Parathyroid adenoma (tissue), 2 donors: ENCODE results near the gene PTGER4.

Source experiments
- H2AFZ ChIP-seq: fragments of 300-600 bp; sonication (generic); one replicate; pipeline ENCODE4 v1.7.0; 2017; ENCODE audit warnings: antibody characterized with exemption, mild to moderate bottlenecking
- H3K27ac ChIP-seq: fragments of 300-600 bp; sonication (generic); one replicate; pipeline ENCODE4 v1.7.0; 2017
- H3K27me3 ChIP-seq: fragments of 300-600 bp; sonication (generic); one replicate; pipeline ENCODE4 v1.7.0; 2017; ENCODE audit warnings: low read length; ENCODE audit not compliant: control insufficient read depth, insufficient read depth
- H3K36me3 ChIP-seq: fragments of 300-600 bp; sonication (generic); one replicate; pipeline ENCODE4 v1.7.0; 2017; ENCODE audit warnings: low read length; ENCODE audit not compliant: control insufficient read depth, insufficient read depth
- H3K4me1 ChIP-seq: fragments of 300-600 bp; sonication (generic); one replicate; pipeline ENCODE4 v1.7.0; 2017; ENCODE audit warnings: control low read depth
- H3K4me2 ChIP-seq: fragments of 300-600 bp; sonication (generic); one replicate; pipeline ENCODE4 v1.7.0; 2017; ENCODE audit warnings: low read length
- H3K4me3 ChIP-seq: fragments of 300-600 bp; sonication (generic); one replicate; pipeline ENCODE4 v1.7.0; 2017; ENCODE audit warnings: low read depth, low read length
- H3K79me2 ChIP-seq: fragments of 300-600 bp; sonication (generic); one replicate; pipeline ENCODE4 v1.7.0; 2017; ENCODE audit warnings: control low read depth
- H3K9ac ChIP-seq: fragments of 300-600 bp; sonication (generic); one replicate; pipeline ENCODE4 v1.7.0; 2017; ENCODE audit warnings: mild to moderate bottlenecking
- H3K9me3 ChIP-seq: fragments of 300-600 bp; sonication (generic); one replicate; pipeline ENCODE4 v1.7.0; 2017; ENCODE audit warnings: low read length; ENCODE audit not compliant: control insufficient read depth
- TF ChIP-seq, protein P1 (sequence below): fragments of 300-600 bp; sonication (generic); IDR thresholded peaks from one replicate; pipeline ENCODE4 v1.7.0; 2017; ENCODE audit warnings: antibody characterized with exemption, mild to moderate bottlenecking
- donor health status: primary hyperparathyroidism.

Gene PTGER4

DNA sequence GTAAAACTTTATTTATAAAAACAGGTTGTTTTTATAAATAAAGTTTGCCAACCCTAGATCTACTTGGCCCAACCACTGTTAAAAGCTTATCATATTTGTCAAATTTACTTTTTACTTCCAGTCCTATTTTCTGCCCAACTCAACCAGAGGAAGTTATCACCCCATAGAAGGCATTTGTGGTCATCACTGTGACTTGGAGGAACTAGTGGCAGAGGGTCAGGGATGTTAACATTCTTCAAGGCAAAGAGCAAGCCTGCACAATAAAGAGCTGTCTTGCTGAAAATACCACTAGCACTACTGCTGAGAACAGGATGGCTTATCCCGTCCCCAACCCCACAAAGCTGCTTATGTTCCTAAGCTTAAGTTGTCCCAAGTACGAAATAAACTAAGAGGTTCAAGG lies 53.7 kb downstream of the PTGER4 start:
- TF ChIP-seq, protein P1, sequence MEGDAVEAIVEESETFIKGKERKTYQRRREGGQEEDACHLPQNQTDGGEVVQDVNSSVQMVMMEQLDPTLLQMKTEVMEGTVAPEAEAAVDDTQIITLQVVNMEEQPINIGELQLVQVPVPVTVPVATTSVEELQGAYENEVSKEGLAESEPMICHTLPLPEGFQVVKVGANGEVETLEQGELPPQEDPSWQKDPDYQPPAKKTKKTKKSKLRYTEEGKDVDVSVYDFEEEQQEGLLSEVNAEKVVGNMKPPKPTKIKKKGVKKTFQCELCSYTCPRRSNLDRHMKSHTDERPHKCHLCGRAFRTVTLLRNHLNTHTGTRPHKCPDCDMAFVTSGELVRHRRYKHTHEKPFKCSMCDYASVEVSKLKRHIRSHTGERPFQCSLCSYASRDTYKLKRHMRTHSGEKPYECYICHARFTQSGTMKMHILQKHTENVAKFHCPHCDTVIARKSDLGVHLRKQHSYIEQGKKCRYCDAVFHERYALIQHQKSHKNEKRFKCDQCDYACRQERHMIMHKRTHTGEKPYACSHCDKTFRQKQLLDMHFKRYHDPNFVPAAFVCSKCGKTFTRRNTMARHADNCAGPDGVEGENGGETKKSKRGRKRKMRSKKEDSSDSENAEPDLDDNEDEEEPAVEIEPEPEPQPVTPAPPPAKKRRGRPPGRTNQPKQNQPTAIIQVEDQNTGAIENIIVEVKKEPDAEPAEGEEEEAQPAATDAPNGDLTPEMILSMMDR, result no peak
- Histone ChIP-seq H3K4me2 (no peak overlapping the region), H3K27ac (no peak overlapping the region), H3K9ac (no peak overlapping the region), H3K27me3 (no peaks in the 10 kb centered on the region), H3K36me3 (no peaks in the 10 kb centered on the region), H3K9me3 (no peaks in the 10 kb centered on the region), H3K79me2 (peaks cover 30% of the 10 kb centered on the region), H2AFZ (no peak overlapping the region), H3K4me3 (no peak overlapping the region), H3K4me1 (no peaks in the 10 kb centered on the region)

DNA sequence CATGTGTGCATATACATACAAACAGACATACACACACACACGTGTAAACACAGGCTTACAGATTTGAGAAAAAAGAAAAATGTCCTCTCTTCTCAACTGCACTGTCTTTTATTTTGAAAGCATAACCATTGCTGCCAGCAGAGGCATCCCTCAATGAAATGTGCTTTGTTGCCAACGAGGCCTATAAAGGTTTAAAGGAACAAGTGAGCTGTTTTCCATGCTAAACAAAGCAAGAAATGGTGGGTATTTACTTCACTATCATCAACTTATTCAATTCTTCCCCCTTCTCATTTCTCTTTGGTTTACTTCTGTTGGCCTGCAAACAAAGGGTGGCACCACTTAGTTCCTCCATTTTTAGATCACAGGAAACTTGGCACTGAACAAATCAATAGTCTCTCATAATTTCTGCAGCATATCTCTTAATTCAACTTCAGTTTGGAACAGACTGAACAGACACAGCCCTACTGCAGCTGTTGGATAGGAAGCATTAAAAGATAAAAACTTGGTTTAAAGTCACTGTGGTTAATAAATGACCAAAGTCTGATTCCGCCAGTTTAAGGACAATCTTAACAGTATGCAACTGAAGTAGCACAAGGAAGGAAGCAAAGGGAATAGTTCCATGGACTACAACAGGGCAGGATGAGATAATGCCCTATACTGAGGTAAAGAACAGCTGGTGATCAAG lies 54.3 kb downstream of the PTGER4 start:
- H3K4me1 ChIP-seq, result no peaks in the 10 kb centered on the region
- H3K4me3 ChIP-seq, result no peak overlapping the region
- no peak overlapping the region for H3K4me2 ChIP-seq
- H3K9ac ChIP-seq, result no peak overlapping the region
- H3K27me3 ChIP-seq, result no peaks in the 10 kb centered on the region
- TF ChIP-seq, protein P1, result no peak
- H2AFZ ChIP-seq, result no peak overlapping the region
- no peaks in the 10 kb centered on the region for H3K36me3 ChIP-seq
- peaks cover 30% of the 10 kb centered on the region for H3K79me2 ChIP-seq
- no peak overlapping the region for H3K27ac ChIP-seq
- no peaks in the 10 kb centered on the region for H3K9me3 ChIP-seq

DNA sequence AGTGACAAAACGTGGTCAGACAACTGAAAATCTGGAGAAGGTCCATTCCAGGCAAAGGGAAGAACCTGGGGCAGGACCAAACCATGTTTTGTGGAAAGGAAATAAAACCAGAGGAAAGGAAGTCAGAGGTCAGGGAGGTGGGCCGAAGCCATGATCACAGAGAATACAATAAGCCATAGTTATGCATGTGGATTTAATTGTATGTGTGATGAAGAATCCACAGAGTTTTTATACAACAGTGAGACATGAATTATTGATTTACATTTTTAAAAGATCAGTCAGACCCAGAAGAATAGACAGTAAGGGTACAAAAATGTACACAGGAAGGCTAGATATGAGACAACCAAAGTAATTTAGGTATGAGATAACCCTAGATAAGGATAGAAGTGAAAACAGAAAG lies 55.3 kb downstream of the PTGER4 start:
- TF ChIP-seq, protein P1, result no peak
- H3K4me3 ChIP-seq, result no peak overlapping the region
- H3K9ac ChIP-seq, result no peak overlapping the region
- H3K36me3 ChIP-seq, result no peaks in the 10 kb centered on the region
- H3K79me2 ChIP-seq, result peaks cover 30% of the 10 kb centered on the region
- no peaks in the 10 kb centered on the region for H3K4me1 ChIP-seq
- no peak overlapping the region for H3K4me2 ChIP-seq
- H3K27me3 ChIP-seq, result no peaks in the 10 kb centered on the region
- H2AFZ ChIP-seq, result no peak overlapping the region
- H3K27ac ChIP-seq, result no peak overlapping the region
- H3K9me3 ChIP-seq, result no peaks in the 10 kb centered on the region

DNA sequence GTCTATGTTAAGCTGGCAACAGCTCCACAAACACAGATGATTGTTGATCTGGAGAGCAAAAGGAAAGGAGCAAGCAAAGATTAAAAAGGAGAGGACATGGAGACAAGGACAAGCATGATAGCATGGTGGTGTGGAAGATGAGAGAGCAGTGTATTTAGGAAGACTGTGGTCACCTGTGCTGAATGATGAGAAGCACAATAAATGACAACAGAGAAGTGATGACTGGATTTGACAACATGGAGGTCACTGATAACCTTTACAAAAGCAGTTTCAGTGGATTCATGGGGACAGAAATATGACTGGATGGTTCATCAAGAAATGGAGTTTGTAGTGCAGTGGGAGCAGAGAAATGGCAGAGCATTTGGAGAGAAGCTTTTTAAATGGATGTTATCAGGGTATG lies 55.9 kb downstream of the PTGER4 start:
- Histone ChIP-seq H3K9me3 (no peaks in the 10 kb centered on the region), H3K4me1 (no peaks in the 10 kb centered on the region), H3K79me2 (peaks cover 30% of the 10 kb centered on the region), H3K36me3 (no peaks in the 10 kb centered on the region), H3K4me2 (no peak overlapping the region), H3K4me3 (no peak overlapping the region), H3K9ac (no peak overlapping the region), H2AFZ (no peak overlapping the region), H3K27ac (no peak overlapping the region), H3K27me3 (no peaks in the 10 kb centered on the region)
- TF ChIP-seq, protein P1, result no peak
